Fibroblast of mammary gland (primary cell): ENCODE measurements around the gene LCN1.
"Not testable (repeated sequence)": the region's sequence is repeated elsewhere in the genome, so short reads cannot be mapped to it uniquely, and the experiment has no call there.

Experiments
- DNase-seq: peaks from one replicate; pipeline ENCODE4 v3.0.0-alpha.2; 2010; ENCODE audit warnings: low read depth
- H3K4me3 ChIP-seq: 2 replicates; pipeline ENCODE4 v1.5.1; 2011; ENCODE audit warnings: low read depth, mild to moderate bottlenecking, low read length, moderate library complexity; ENCODE audit not compliant: control insufficient read depth
- TF ChIP-seq, protein P1 (sequence below): conservative IDR thresholded peaks from 2 replicates; pipeline ENCODE4 v1.5.1; 2011; ENCODE audit warnings: low read depth, low read length, inconsistent platforms; ENCODE audit not compliant: control insufficient read depth, insufficient read depth

LCN1 gene

DNA sequence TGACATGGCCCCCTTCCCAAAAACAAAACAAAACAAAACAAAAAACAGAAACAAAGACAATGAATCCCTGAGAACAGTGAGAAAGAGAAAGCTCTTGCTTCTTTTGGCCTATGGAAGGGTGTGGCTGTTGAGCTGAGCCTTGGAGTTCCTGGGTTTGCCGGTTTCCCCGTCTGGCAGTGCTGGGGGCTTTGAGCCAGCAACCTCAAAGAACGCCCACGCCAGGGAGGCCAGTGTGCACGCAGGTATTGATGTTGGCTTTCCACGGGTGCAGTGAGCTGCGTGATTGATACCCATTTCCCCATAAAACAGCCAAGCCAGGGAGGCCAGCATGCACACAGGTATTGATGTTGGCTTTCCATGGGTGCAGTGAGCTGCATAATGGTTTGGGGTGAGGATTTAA, 8.3 kb upstream of the LCN1 start:
- TF ChIP-seq, protein P1, sequence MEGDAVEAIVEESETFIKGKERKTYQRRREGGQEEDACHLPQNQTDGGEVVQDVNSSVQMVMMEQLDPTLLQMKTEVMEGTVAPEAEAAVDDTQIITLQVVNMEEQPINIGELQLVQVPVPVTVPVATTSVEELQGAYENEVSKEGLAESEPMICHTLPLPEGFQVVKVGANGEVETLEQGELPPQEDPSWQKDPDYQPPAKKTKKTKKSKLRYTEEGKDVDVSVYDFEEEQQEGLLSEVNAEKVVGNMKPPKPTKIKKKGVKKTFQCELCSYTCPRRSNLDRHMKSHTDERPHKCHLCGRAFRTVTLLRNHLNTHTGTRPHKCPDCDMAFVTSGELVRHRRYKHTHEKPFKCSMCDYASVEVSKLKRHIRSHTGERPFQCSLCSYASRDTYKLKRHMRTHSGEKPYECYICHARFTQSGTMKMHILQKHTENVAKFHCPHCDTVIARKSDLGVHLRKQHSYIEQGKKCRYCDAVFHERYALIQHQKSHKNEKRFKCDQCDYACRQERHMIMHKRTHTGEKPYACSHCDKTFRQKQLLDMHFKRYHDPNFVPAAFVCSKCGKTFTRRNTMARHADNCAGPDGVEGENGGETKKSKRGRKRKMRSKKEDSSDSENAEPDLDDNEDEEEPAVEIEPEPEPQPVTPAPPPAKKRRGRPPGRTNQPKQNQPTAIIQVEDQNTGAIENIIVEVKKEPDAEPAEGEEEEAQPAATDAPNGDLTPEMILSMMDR, result no peak
- no peak overlapping the region for H3K4me3 ChIP-seq
- DNase-seq, result no peak

DNA sequence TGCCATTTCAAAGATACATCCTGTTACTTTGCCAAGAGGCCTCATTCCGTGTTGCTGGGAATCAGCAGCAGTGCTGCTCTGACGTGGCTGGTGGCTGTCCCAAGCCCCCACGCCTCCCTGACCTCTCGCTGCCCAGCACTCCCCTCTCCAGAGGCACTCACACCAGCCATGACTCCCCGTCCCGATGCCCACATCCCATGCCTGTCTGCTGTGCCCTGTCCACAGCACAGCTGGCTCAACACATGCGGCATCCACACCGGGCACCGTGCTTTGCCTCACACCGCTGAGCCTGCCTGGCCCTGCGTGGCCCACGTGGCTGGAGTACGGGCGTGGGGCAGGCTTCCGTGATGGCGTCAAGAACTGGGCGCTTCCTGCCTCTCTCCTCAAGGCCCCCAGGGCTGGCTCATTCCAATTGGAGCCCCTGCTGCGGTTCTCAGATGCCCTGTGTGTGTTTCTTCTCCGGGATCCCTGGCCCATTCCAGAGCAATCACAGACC, 7.8 kb upstream of the LCN1 start:
- TF ChIP-seq, protein P1, result no peak
- no peak for DNase-seq
- H3K4me3 ChIP-seq, result no peak overlapping the region

DNA sequence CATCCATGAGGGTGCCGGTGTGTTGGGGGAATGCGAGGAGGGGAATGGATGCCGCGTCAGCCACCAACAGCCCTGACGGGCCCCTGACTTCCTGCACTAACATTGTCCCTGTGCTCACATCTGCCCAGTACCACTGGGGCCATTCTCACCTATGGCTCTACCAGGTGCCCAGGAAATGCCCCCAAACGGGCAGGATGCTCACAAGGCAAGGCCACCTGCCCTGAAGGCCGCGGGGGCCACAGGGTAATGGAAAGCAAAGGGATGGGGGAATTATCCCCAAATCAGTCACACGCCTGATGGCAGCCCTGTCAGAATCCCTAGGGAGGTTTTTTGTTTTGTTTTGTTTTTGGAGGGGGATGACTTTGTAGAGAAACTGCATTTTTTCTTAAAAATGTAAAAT, 7.3 kb upstream of the LCN1 start:
- H3K4me3 ChIP-seq, DNase-seq: not testable (repeated sequence)

DNA sequence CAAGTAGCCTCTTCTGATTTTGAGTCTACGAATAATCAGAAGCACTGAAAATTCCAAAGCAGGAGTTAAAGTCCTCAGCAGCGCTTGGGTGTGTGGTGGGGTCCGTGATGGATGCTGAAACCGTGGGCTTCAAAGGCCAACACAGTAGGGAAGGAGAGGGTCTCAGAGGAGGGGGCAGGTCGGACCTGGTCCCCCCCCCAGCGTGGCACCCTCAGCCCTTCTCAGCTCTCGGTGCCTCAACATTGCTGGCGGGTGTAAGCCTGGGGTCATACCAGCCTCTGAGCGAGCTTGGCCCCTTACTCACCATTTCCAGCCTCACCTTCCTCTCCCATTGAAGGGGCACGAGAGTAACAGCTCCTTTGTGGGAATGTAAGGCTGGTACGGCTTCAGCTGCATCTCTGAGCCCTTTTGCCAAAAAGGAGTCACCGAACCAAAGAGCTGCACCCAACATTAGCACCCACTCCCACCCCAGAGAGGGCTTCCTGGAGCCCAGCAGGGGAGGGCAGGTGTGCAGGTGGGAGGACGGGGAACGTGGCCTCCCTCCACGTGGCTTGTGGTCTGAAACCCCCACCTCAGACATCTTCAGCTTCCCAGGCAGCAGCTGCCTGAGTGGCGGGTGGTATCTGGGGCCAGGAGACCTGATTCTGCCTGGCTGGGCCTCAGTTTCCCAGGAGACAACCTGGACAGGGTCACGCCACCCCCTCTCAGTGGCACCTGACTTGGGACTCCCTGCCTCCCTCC, 6.7 kb upstream of the LCN1 start:
- DNase-seq, result no peak
- H3K4me3 ChIP-seq, result no peak overlapping the region
- TF ChIP-seq, protein P1, result no peak

DNA sequence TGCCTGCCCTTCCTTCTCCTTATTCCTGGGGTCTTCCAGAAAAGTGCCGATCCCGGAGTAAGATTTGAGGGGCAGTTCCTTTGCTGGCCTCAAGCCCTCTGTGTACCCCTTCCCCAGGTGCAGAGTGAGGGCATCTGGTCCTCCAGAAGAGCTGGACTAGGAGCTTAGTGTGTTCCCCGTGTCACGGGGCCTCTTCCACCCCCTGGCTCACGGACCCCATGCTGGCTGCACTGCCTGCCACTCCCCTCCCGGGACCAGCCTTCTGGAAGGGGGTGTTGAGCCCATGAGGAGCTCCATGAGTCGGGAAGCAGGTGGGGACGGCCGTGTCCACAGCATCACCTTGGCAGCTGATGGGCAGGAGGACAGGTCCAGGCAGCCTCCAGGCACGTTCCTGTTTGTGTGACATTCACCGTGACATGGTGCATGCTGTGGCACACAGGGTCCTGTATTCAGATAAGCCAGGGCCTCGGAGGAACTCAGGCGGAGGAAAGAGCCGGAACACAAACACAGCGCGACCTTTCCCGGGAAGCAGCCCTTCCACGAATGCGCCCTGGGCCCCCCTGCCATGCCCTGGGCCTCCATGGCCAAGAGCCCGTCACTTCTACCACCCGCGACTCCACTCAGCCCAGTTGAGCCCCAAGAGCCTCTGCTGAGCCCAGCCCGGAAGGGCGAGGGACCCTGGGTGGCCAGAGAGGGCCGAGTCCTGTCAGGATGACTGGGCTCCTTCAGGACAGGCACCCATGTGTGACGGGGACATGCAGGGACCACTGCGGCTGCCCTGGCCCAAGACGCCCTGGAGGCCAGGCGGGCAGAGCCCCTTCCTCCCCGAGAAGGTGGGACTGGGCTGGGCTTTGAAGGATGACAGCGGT, 5.9 kb upstream of the LCN1 start:
- TF ChIP-seq, protein P1, result no peak
- DNase-seq, result no peak
- H3K4me3 ChIP-seq, result no peak overlapping the region

DNA sequence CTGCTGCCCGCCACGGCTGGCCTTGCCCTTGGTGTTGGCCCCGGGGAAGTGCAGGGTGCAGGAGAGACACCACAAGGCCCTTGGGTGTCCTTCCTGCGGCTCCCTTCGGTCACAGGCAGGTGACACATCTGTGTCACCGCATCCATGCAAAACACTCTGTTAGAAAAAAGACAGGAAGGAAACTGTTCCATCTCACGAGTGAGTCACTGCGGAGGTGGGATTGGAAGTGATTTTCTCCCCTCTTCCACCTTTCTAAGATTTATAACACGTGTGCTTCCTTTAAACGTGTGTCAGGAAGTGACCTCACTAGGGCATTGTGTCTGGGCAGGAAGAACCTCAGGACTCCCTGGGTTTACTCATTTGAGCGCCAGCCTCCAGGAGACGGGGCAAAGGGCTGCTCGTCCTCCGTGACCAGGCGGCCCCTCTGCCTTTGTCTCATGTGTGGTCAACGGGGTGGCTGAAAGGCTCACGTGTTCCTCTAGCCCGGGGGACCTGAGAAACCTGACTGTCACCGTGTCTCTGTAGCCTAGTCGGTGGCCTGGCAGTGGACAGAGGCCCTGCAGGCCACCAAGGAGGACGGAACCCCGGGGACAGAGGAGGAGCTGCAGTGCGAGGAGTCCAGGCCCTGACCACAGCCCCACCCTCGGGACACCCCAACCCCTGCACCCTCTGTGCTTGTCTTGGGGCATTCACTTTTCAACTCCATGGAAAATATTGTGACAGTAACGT, 4.9 kb upstream of the LCN1 start:
- DNase-seq, result no peak
- no peak overlapping the region for H3K4me3 ChIP-seq
- TF ChIP-seq, protein P1, result no peak

DNA sequence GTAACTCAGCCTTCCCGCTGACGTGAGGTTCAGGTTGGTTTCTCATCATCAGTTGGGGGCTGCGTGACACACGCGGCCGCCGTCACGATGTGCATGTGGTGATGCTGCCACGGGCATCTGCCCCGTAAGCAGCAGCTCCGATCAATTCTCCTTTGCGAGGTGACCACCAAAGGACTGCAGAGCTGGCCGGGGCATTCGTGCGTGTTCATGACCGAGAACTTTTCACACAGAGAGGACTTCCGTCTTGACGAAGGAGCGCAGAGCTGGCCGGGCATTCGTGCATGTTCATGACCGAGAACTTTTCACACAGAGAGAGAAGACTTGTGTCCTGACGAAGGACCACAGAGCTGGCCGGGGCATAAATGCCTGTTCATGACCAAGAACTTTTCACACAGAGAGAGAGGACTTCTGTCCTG, 3.8 kb upstream of the LCN1 start:
- TF ChIP-seq, protein P1, result no peak
- no peak overlapping the region for H3K4me3 ChIP-seq
- DNase-seq, result no peak
